Stomach (tissue), 9 donors: Measurements from ENCODE around the gene CCDC73. TPM values are rescaled to one million over a fixed set of nuclear protein-coding genes. Genes with fewer than 3 reads are reported as not detected.

Experiments
- DNase-seq, 2 donors: peaks; one replicate each; pipeline versions ENCODE4 v3.0.0 to v3.0.0-alpha.2; 2013 to 2019
- H3K27ac ChIP-seq, 5 donors: fragments of 200-600 bp in 4 of 5; sonication (generic) in 4 of 5; one replicate each; pipeline ENCODE4 v1.5.1; 2013 to 2019; ENCODE audit warnings: mild to moderate bottlenecking in 1 of 5, moderate library complexity in 1 of 5
- H3K27me3 ChIP-seq, 3 donors: fragments of 200-600 bp; sonication (generic); one replicate each; pipeline ENCODE4 v1.5.1; 2017 to 2019; ENCODE audit warnings: mixed run types in 1 of 3
- H3K36me3 ChIP-seq, 4 donors: fragments of 200-600 bp; sonication (generic); 1 replicate in 3 of 4; 2 replicates in 1 of 4; pipeline ENCODE4 v1.5.1; 2016 to 2019
- H3K4me1 ChIP-seq, 4 donors: fragments of 200-600 bp; sonication (generic); one replicate each; pipeline ENCODE4 v1.5.1; 2016 to 2019
- H3K4me3 ChIP-seq, 4 donors: fragments of 200-600 bp; sonication (generic) in 3 of 4; one replicate each; pipeline ENCODE4 v1.5.1; 2016 to 2019; ENCODE audit warnings: mild to moderate bottlenecking in 1 of 4
- H3K9me3 ChIP-seq, 4 donors: fragments of 200-600 bp; sonication (generic); one replicate each; pipeline ENCODE4 v1.5.1; 2016 to 2019
- CTCF ChIP-seq, 7 experiments: fragments of 450-650 bp in 4 of 7; fragments of 200-600 bp in 3 of 7; sonication (generic) in 3 of 7; IDR thresholded peaks; one replicate each; pipeline ENCODE4 v1.5.1; 2016 to 2019; ENCODE audit warnings: antibody characterized with exemption in 7 of 7, control low read depth in 2 of 7, mild to moderate bottlenecking in 1 of 7
- EP300 ChIP-seq: sonication (generic); formaldehyde crosslinking; IDR thresholded peaks from one replicate; pipeline ENCODE4 v1.6.1; 2017; ENCODE audit warnings: antibody characterized with exemption
- POLR2A ChIP-seq, 4 donors: fragments of 450-650 bp; IDR thresholded peaks; one replicate each; pipeline ENCODE4 v1.6.1; 2016; ENCODE audit warnings: antibody characterized with exemption in 4 of 4, control low read depth in 2 of 4, mild to moderate bottlenecking in 1 of 4, moderate library complexity in 1 of 4
- POLR2AphosphoS5 ChIP-seq, 3 donors: sonication (generic); formaldehyde crosslinking; IDR thresholded peaks; one replicate each; pipeline ENCODE4 v1.6.1; 2016; ENCODE audit warnings: antibody characterized with exemption in 3 of 3
- WGBS, 5 donors: extraction: QIAGEN DNeasy Blood & Tissue Kit in 3 of 5; methylation state at CpG; one replicate each; pipeline versions ENCODE4 v1.1.5 to v1.1.7; 2013 to 2018; 5-methylcytosine and 5-hydroxymethylcytosine counted together
- intact Hi-C: fragments of 100-400 bp; cut with DNase I; formaldehyde crosslinking; loops from one replicate; pipeline ENCODE4 v1.15.1; 2023; ENCODE audit warnings: low total_unique reads
- polyA plus RNA-seq, 3 donors: library from polyadenylated mRNA; stranded (reverse); fragments of 200-250 nt; gene quantifications; one replicate each; pipeline ENCODE4 v1.2.3, GENCODE V29; 2013
- total RNA-seq, 5 donors: library from RNA; depleted of rRNA; stranded (reverse); fragments of >200 nt; gene quantifications; one replicate each; pipeline versions ENCODE4 v1.1.0 to v1.2.3, GENCODE V29; 2014 to 2016
- donor health status: healthy with polysubstance abuse.
- donor health status: Bipolar disorder and iron deficiency.
- donor health status: healthy.

Gene CCDC73
- total and polyA plus RNA-seq, 8 donors = 0.37 TPM; not detected in 7

GRCh38 chr11:32752001-32752400 is 42.5 kb downstream of the CCDC73 start:
- 83 to 92% (median 89%) methylated on average over 2 of the region's 2 CpGs for WGBS, 5 donors
- intact Hi-C loops = no loop called here
- Histone ChIP-seq H3K36me3 (no peaks in the 10 kb centered on the region), H3K4me3 (no peak overlapping the region), H3K27ac (no peak overlapping the region), H3K9me3 (peaks cover 0 to 10% (median 7%) of the 10 kb centered on the region in 4 donors), H3K4me1 (no peaks in the 10 kb centered on the region), H3K27me3 (peaks cover 0 to 7% (median 0%) of the 10 kb centered on the region in 3 donors)
- no peak for TF ChIP-seq EP300
- no peak for TF ChIP-seq CTCF (IDR thresholded peaks at IDR 0.05)
- no peak for TF ChIP-seq POLR2AphosphoS5 (IDR thresholded peaks at IDR 0.05)
- TF ChIP-seq POLR2A (IDR thresholded peaks at IDR 0.05) = no peak
- DNase-seq = no peak

- no peak for DNase-seq
- H3K27me3 ChIP-seq = peaks cover 0 to 7% (median 0%) of the 10 kb centered on the region in 3 donors
- no peaks in the 10 kb centered on the region for H3K36me3 ChIP-seq
- peaks cover 0 to 16% (median 7%) of the 10 kb centered on the region in 4 donors for H3K9me3 ChIP-seq
- no peak for TF ChIP-seq CTCF (IDR thresholded peaks at IDR 0.05)
- TF ChIP-seq POLR2AphosphoS5 (IDR thresholded peaks at IDR 0.05) = no peak
- no peak for TF ChIP-seq POLR2A (IDR thresholded peaks at IDR 0.05)
- TF ChIP-seq EP300 = no peak
- 69 to 95% (median 87%) methylated on average over 4 to 6 of the region's 6 CpGs for WGBS, 5 donors
- no peak overlapping the region for H3K4me3 ChIP-seq
- no peak overlapping the region for H3K27ac ChIP-seq
- H3K4me1 ChIP-seq = no peaks in the 10 kb centered on the region
- intact Hi-C loops = no loop called here
These were observed 43.1 kb downstream of the CCDC73 start for GRCh38 chr11:32751381-32751780.

- peaks cover 0 to 24% (median 4%) of the 10 kb centered on the region in 4 donors for H3K9me3 ChIP-seq
- no peak overlapping the region for H3K27ac ChIP-seq
- H3K27me3 ChIP-seq = no peaks in the 10 kb centered on the region
- H3K4me1 ChIP-seq = no peaks in the 10 kb centered on the region
- TF ChIP-seq CTCF (IDR thresholded peaks at IDR 0.05) = no peak
- no peak for TF ChIP-seq POLR2A (IDR thresholded peaks at IDR 0.05)
- no peak for TF ChIP-seq POLR2AphosphoS5 (IDR thresholded peaks at IDR 0.05)
- no peak for TF ChIP-seq EP300
- no peaks in the 10 kb centered on the region for H3K36me3 ChIP-seq
- DNase-seq = no peak
- H3K4me3 ChIP-seq = no peak overlapping the region
- WGBS, 5 donors = 89 to 97% (median 92%) methylated on average over 1 of the region's 1 CpG
- intact Hi-C loops = no loop called here
These were observed 64.5 kb downstream of the CCDC73 start for GRCh38 chr11:32729976-32730375.

GRCh38 chr11:32723332-32723731 is 71.1 kb downstream of the CCDC73 start:
- no peaks in the 10 kb centered on the region for H3K27me3 ChIP-seq
- no peak for DNase-seq
- no peaks in the 10 kb centered on the region for H3K36me3 ChIP-seq
- no peak overlapping the region for H3K4me3 ChIP-seq
- H3K9me3 ChIP-seq = no peaks in the 10 kb centered on the region
- H3K27ac ChIP-seq = no peak overlapping the region
- no peaks in the 10 kb centered on the region for H3K4me1 ChIP-seq
- intact Hi-C loops = no loop called here
- 52 to 67% (median 58%) methylated on average over 3 of the region's 3 CpGs for WGBS, 5 donors
- TF ChIP-seq CTCF (IDR thresholded peaks at IDR 0.05) (no peak), EP300 (no peak), POLR2A (IDR thresholded peaks at IDR 0.05) (no peak), POLR2AphosphoS5 (IDR thresholded peaks at IDR 0.05) (no peak)
